HCT116 (cell line): ENCODE measurements around the gene CDK1.

Experiments used
- CEBPB ChIP-seq: IDR thresholded peaks from 2 replicates; pipeline ENCODE4 v1.6.1; 2012; ENCODE audit warnings: low read depth
- EZH2 ChIP-seq: fragments of 200-600 bp; sonication (generic); IDR thresholded peaks from 2 replicates; pipeline ENCODE4 v1.6.1; 2017; ENCODE audit warnings: antibody characterized with exemption, mixed run types
- EZH2phosphoT487 ChIP-seq: fragments of 200-600 bp; IDR thresholded peaks from 2 replicates; pipeline ENCODE4 v1.6.1; 2018; ENCODE audit warnings: antibody characterized with exemption, borderline replicate concordance
- FOSL1 ChIP-seq: IDR thresholded peaks from 2 replicates; pipeline ENCODE4 v1.6.1; 2012; ENCODE audit warnings: low read depth
- JUND ChIP-seq: IDR thresholded peaks from 2 replicates; pipeline ENCODE4 v1.6.1; 2012
- POLR2A ChIP-seq: IDR thresholded peaks from 2 replicates; pipeline ENCODE4 v1.7.0; 2011; ENCODE audit warnings: borderline replicate concordance; ENCODE audit not compliant: insufficient read depth, insufficient read length; ENCODE audit errors: extremely low read depth
- POLR2AphosphoS5 ChIP-seq: IDR thresholded peaks from 2 replicates; pipeline ENCODE4 v1.6.1; 2011; ENCODE audit warnings: mild to moderate bottlenecking, low read depth, low read length, moderate library complexity
- RAD21 ChIP-seq: IDR thresholded peaks from 2 replicates; pipeline ENCODE4 v1.6.1; 2012; ENCODE audit warnings: low read depth, mild to moderate bottlenecking
- SP1 ChIP-seq: IDR thresholded peaks from 2 replicates; pipeline ENCODE4 v1.6.1; 2012; ENCODE audit warnings: low read depth
- YY1 ChIP-seq: IDR thresholded peaks from 2 replicates; pipeline ENCODE4 v1.6.1; 2011; ENCODE audit warnings: low read length, low read depth, moderate library complexity, mild to moderate bottlenecking; ENCODE audit not compliant: insufficient replicate concordance; ENCODE audit errors: extremely low read depth
- ZFX ChIP-seq: fragments of 450-650 bp; IDR thresholded peaks from 2 replicates; pipeline ENCODE4 v1.6.1; 2017
- TF ChIP-seq, protein P1 (sequence below), 3 experiments: fragments of 200-600 bp in 1 of 3; sonication (generic) in 1 of 3; IDR thresholded peaks in 2 of 3; conservative IDR thresholded peaks in 1 of 3; 2 replicates each; pipeline ENCODE4 v1.5.1; 2012 to 2017; ENCODE audit warnings: low read depth in 2 of 3, low read length in 2 of 3, antibody characterized with exemption in 1 of 3, borderline replicate concordance in 1 of 3, control low read depth in 1 of 3, mild to moderate bottlenecking in 1 of 3, mixed read lengths in 1 of 3, mixed run types in 1 of 3, moderate library complexity in 1 of 3; ENCODE audit not compliant: insufficient read depth in 1 of 3
- TF ChIP-seq, protein P2 (sequence below): IDR thresholded peaks from 2 replicates; pipeline ENCODE4 v1.6.1; 2012

DNA sequence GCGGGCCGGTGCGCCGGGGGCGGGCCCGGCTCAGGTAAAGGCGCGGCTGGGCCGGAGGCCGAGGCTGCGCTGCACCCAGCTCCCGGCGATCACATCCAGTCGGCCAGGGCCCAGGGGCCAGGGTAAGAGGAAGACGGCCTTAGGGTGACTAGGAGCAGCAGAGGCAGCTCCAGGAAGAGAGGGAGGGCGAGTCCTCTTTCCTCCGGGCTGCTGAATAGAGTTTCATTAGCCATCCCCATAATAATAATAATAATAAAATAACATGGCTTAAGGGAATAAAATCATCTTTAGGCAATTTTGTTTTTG, 44.8 kb upstream of the CDK1 start:
- TF ChIP-seq, protein P1, sequence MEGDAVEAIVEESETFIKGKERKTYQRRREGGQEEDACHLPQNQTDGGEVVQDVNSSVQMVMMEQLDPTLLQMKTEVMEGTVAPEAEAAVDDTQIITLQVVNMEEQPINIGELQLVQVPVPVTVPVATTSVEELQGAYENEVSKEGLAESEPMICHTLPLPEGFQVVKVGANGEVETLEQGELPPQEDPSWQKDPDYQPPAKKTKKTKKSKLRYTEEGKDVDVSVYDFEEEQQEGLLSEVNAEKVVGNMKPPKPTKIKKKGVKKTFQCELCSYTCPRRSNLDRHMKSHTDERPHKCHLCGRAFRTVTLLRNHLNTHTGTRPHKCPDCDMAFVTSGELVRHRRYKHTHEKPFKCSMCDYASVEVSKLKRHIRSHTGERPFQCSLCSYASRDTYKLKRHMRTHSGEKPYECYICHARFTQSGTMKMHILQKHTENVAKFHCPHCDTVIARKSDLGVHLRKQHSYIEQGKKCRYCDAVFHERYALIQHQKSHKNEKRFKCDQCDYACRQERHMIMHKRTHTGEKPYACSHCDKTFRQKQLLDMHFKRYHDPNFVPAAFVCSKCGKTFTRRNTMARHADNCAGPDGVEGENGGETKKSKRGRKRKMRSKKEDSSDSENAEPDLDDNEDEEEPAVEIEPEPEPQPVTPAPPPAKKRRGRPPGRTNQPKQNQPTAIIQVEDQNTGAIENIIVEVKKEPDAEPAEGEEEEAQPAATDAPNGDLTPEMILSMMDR (IDR thresholded peaks at IDR 0.05 in 2 of 3, conservative IDR thresholded peaks at IDR 0.05 in 1 of 3; ENCODE audit: borderline replicate concordance in 1 of 3, insufficient read depth in 1 of 3, low read depth in 2 of 3, low read length in 2 of 3), result no peak
- no peak for TF ChIP-seq RAD21
- no peak for TF ChIP-seq POLR2A
- TF ChIP-seq ZFX, result 0 out of 2 replicates have a peak, but pooled peaks have one; percentile 27
- TF ChIP-seq, protein P2, sequence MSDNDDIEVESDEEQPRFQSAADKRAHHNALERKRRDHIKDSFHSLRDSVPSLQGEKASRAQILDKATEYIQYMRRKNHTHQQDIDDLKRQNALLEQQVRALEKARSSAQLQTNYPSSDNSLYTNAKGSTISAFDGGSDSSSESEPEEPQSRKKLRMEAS, result no peak
- TF ChIP-seq FOSL1, result no peak
- TF ChIP-seq JUND, result no peak
- no peak for TF ChIP-seq YY1
- TF ChIP-seq EZH2, result no peak
- no peak for TF ChIP-seq SP1
- no peak for TF ChIP-seq POLR2AphosphoS5
- TF ChIP-seq EZH2phosphoT487, result no peak
- TF ChIP-seq CEBPB, result no peak
